ENCODE data around the gene ATRAID. TPM values are rescaled to one million over a fixed set of nuclear protein-coding genes. Genes with fewer than 3 reads are reported as not detected.

Gene ATRAID
- total and polyA plus RNA-seq, 2 donors (not counting 3 experiments of a cell fraction or from before 2014, with no cell fraction given), result 84.3 to 283 TPM

DNA sequence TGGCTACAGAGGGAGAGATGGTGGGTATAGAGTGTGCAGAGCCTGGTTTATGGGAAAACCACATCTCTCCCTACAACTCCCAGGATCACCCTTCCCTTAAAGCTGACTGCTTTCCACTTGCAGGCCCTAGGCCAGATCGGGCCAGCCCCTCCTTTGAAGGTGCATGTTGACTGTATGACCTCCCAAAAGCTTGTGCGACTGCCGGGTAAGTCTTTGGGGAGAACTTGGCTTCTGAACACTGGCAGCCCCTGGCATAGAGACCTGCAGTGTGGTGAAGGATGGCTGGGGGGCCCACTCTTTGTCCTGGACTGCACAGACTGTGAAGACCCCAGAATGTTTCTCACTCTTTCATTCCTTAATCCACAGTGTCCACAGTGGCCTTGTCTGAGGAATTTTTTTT, 24.8 kb downstream of the ATRAID start:
- FAIRE-seq, result no peak
- no TSS peak for BruUV-seq (replicated peaks)

More for the DNA sequence above, 24.8 kb downstream of the ATRAID start:
- H3K4me2 ChIP-seq (ENCODE audit: insufficient read depth, low read length), result no peak overlapping the region
- no peak overlapping the region for H3K9ac ChIP-seq (replicated peaks; ENCODE audit: extremely low read depth, insufficient read depth, low read length)
- no peaks in the 10 kb centered on the region for H3K9me3 ChIP-seq (replicated peaks; ENCODE audit: control insufficient read depth, insufficient read depth, low read length)
- peaks cover 32 to 85% of the 10 kb centered on the region in 2 experiments for H3K36me3 ChIP-seq (ENCODE audit: control insufficient read depth in 2 of 2, extremely low read depth in 1 of 2, insufficient read depth in 2 of 2, low read length in 2 of 2)
- H3K4me3 ChIP-seq (replicated peaks in 1 of 3; ENCODE audit: insufficient read depth in 1 of 3, low read depth in 1 of 3, low read length in 3 of 3), result no peak overlapping the region
- ChIA-PET POLR2A (interaction anchor here (0.5 kb wide), 1 partner anchor 10 kb away, joined by 4 read pairs; no protein-coding TSS in a partner anchor), CTCF (interaction anchor here (3.0 kb wide), 1 partner anchor 44 kb away, joined by 9 read pairs; no protein-coding TSS in a partner anchor)
- intact Hi-C loops (cut with micrococcal nuclease), result no loop called here
- no peaks in the 10 kb centered on the region for H4K20me1 ChIP-seq (replicated peaks; ENCODE audit: control insufficient read depth, extremely low read depth, insufficient read depth, low read length)
- H3K4me1 ChIP-seq (ENCODE audit: control insufficient read depth, extremely low read depth, insufficient read depth, low read length), result no peaks in the 10 kb centered on the region
- no peak for DNase-seq (ENCODE audit: low read depth, low spot score)
- no peak for TF ChIP-seq FOS (IDR thresholded peaks at IDR 0.05; ENCODE audit: borderline replicate concordance, insufficient read depth, low read length)
- no peak for TF ChIP-seq EZH2 (IDR thresholded peaks at IDR 0.05; ENCODE audit: borderline replicate concordance, low read depth, low read length, severe bottlenecking)
- no peak for TF ChIP-seq GATA2 (IDR thresholded peaks at IDR 0.05; ENCODE audit: insufficient read depth, insufficient read length, low read depth, low read length)
- no peak for TF ChIP-seq POLR2AphosphoS5 (IDR thresholded peaks at IDR 0.05; ENCODE audit: insufficient read depth, low read depth, low read length)
- no peak for TF ChIP-seq POLR2A (IDR thresholded peaks at IDR 0.05; ENCODE audit: low read depth, low read length)
- TF ChIP-seq, protein P1, sequence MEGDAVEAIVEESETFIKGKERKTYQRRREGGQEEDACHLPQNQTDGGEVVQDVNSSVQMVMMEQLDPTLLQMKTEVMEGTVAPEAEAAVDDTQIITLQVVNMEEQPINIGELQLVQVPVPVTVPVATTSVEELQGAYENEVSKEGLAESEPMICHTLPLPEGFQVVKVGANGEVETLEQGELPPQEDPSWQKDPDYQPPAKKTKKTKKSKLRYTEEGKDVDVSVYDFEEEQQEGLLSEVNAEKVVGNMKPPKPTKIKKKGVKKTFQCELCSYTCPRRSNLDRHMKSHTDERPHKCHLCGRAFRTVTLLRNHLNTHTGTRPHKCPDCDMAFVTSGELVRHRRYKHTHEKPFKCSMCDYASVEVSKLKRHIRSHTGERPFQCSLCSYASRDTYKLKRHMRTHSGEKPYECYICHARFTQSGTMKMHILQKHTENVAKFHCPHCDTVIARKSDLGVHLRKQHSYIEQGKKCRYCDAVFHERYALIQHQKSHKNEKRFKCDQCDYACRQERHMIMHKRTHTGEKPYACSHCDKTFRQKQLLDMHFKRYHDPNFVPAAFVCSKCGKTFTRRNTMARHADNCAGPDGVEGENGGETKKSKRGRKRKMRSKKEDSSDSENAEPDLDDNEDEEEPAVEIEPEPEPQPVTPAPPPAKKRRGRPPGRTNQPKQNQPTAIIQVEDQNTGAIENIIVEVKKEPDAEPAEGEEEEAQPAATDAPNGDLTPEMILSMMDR (IDR thresholded peaks at IDR 0.05; ENCODE audit: extremely low read depth in 1 of 2, insufficient read depth in 1 of 2, low read depth in 1 of 2, low read length in 2 of 2), result no peak
- no peak for TF ChIP-seq JUN (IDR thresholded peaks at IDR 0.05; ENCODE audit: borderline replicate concordance, insufficient read depth, insufficient read length, low read depth)
- TF ChIP-seq, protein P2, sequence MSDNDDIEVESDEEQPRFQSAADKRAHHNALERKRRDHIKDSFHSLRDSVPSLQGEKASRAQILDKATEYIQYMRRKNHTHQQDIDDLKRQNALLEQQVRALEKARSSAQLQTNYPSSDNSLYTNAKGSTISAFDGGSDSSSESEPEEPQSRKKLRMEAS (IDR thresholded peaks at IDR 0.05; ENCODE audit: insufficient read depth, insufficient read length), result no peak
- TF ChIP-seq MYC (IDR thresholded peaks at IDR 0.05; ENCODE audit: low read depth, low read length), result no peak
- dilution Hi-C loops (cut with MboI; ENCODE audit: extremely low pct_ligation_motif_present, low sequenced_read_pairs), result no loop called here
- no peak overlapping the region for H3K27ac ChIP-seq (ENCODE audit: insufficient read depth, low read depth, low read length)
- no peaks in the 10 kb centered on the region for H3K79me2 ChIP-seq (ENCODE audit: control insufficient read depth, insufficient read depth, low read length)
- H3K27me3 ChIP-seq (ENCODE audit: control insufficient read depth in 2 of 2, insufficient read depth in 2 of 2, low read length in 2 of 2), result no peaks in the 10 kb centered on the region
- no peak overlapping the region for H2AFZ ChIP-seq (ENCODE audit: low read depth, low read length)
- no peaks in the 10 kb centered on the region for H3K9me1 ChIP-seq (replicated peaks; ENCODE audit: control insufficient read depth, extremely low read depth, insufficient read depth, low read length)

All from endothelial cell of umbilical vein (primary cell).